K562 (cell line): Measurements from ENCODE around the gene STARD8. TPM values are rescaled to one million over a fixed set of nuclear protein-coding genes. Genes with fewer than 3 reads are reported as not detected.
A peak's percentile ranks its signal among the peaks of the same experiment; 100 is the strongest.

Source experiments
- CBFA2T3 ChIP-seq: fragments of 450-650 bp; IDR thresholded peaks from 2 replicates; pipeline ENCODE4 v1.6.1; 2017
- ESRRA ChIP-seq: fragments of 450-650 bp; IDR thresholded peaks from 2 replicates; pipeline ENCODE4 v1.6.1; 2014; ENCODE audit warnings: low read depth, mild to moderate bottlenecking, moderate library complexity, borderline replicate concordance
- MAX ChIP-seq: sonication (generic); formaldehyde crosslinking; IDR thresholded peaks from 2 replicates; pipeline ENCODE4 v1.9.0; 2022; ENCODE audit warnings: mild to moderate bottlenecking, missing genetic modification reagents
- MITF ChIP-seq: IDR thresholded peaks from 2 replicates; pipeline ENCODE4 v1.6.1; 2014; ENCODE audit warnings: antibody characterized with exemption
- MXI1 ChIP-seq: IDR thresholded peaks from 2 replicates; pipeline ENCODE4 v1.6.1; 2011; ENCODE audit warnings: low read depth, mild to moderate bottlenecking, improper control_type of control experiment, low read length
- NCOR1 ChIP-seq: fragments of 450-650 bp; IDR thresholded peaks from 2 replicates; pipeline ENCODE4 v1.6.1; 2016; ENCODE audit warnings: mild to moderate bottlenecking, moderate library complexity
- NFE2 ChIP-seq: IDR thresholded peaks from 2 replicates; pipeline ENCODE4 v1.6.1; 2014; ENCODE audit warnings: antibody characterized with exemption, low read depth
- SETDB1 ChIP-seq: IDR thresholded peaks from one replicate; pipeline ENCODE4 v1.6.1; 2012; ENCODE audit warnings: low read length, control low read depth, inconsistent platforms
- SIRT6 ChIP-seq: IDR thresholded peaks from one replicate; pipeline ENCODE4 v1.6.1; 2012; ENCODE audit warnings: low read depth, mild to moderate bottlenecking, control low read depth, inconsistent platforms, low read length, moderate library complexity
- ZNF316 ChIP-seq: fragments of 450-650 bp; IDR thresholded peaks from 2 replicates; pipeline ENCODE4 v1.6.1; 2016
- polyA plus RNA-seq, 8 experiments: library from polyadenylated mRNA; depleted of rRNA in 4 of 8; stranded (reverse) in 5 of 8; unstranded in 3 of 8; fragments of >200 nt; fragmentation: Nextera tagmentation in 2 of 8; fragmentation: Illumina TruSeq in 1 of 8; extraction: Ambion mirVana in 2 of 8; extraction: Trizol in 1 of 8; gene quantifications; 2 replicates each; pipeline versions ENCODE4 v1.2.1 to v1.2.3, GENCODE V29; 2011 to 2014; ENCODE audit warnings: inconsistent platforms in 1 of 8, missing spikeins in 1 of 8
- total RNA-seq, 7 experiments: library from RNA; depleted of rRNA in 6 of 7; stranded (reverse); fragments of >200 nt in 6 of 7; fragmentation: Illumina TruSeq in 2 of 7; extraction: Trizol in 2 of 7; gene quantifications; 2 replicates each; pipeline versions ENCODE4 v1.2.1 to v1.2.3, GENCODE V29; 2011 to 2021; ENCODE audit warnings: low replicate concordance in 1 of 7
- TF ChIP-seq, protein P1 (sequence below): fragments of 200-800 bp; sonication (Bioruptor generic); IDR thresholded peaks from 2 replicates; pipeline ENCODE4 v1.6.1; 2016; ENCODE audit warnings: missing genetic modification characterization, missing compliant biosample characterization

STARD8 gene
- total and polyA plus RNA-seq, 9 of the 15 experiments (the other 6 are each of a cell fraction or from before 2014, with no cell fraction given): 1.6 to 35.0 (median 15.9) TPM

DNA sequence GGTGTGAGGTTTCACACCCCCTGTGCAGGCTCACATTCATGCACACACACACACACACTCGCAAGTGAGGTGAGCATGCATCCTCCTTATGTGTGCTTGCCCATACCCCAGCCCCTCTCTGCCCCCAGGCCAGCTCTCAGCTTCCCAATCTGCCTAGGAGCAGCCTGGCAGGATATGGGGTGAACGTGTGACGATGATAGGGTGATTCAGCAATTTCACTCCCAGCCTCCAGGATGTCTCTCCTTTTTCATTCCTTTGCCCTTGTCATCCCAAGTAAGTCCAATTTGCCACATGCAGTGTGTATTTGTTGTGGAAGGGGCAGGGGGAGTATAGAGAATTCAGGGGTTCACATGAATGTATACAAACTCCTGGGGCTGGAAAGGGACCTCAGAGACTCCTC is 7.2 kb downstream of the STARD8 start (continued):
- TF ChIP-seq, protein P1, sequence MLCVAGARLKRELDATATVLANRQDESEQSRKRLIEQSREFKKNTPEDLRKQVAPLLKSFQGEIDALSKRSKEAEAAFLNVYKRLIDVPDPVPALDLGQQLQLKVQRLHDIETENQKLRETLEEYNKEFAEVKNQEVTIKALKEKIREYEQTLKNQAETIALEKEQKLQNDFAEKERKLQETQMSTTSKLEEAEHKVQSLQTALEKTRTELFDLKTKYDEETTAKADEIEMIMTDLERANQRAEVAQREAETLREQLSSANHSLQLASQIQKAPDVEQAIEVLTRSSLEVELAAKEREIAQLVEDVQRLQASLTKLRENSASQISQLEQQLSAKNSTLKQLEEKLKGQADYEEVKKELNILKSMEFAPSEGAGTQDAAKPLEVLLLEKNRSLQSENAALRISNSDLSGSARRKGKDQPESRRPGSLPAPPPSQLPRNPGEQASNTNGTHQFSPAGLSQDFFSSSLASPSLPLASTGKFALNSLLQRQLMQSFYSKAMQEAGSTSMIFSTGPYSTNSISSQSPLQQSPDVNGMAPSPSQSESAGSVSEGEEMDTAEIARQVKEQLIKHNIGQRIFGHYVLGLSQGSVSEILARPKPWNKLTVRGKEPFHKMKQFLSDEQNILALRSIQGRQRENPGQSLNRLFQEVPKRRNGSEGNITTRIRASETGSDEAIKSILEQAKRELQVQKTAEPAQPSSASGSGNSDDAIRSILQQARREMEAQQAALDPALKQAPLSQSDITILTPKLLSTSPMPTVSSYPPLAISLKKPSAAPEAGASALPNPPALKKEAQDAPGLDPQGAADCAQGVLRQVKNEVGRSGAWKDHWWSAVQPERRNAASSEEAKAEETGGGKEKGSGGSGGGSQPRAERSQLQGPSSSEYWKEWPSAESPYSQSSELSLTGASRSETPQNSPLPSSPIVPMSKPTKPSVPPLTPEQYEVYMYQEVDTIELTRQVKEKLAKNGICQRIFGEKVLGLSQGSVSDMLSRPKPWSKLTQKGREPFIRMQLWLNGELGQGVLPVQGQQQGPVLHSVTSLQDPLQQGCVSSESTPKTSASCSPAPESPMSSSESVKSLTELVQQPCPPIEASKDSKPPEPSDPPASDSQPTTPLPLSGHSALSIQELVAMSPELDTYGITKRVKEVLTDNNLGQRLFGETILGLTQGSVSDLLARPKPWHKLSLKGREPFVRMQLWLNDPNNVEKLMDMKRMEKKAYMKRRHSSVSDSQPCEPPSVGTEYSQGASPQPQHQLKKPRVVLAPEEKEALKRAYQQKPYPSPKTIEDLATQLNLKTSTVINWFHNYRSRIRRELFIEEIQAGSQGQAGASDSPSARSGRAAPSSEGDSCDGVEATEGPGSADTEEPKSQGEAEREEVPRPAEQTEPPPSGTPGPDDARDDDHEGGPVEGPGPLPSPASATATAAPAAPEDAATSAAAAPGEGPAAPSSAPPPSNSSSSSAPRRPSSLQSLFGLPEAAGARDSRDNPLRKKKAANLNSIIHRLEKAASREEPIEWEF (CRISPR knock-in tag): no peak
- TF ChIP-seq MITF (no peak), SETDB1 (no peak), ZNF316 (peak; percentile 67), SIRT6 (no peak), CBFA2T3 (no peak), NCOR1 (no peak), MXI1 (no peak), ESRRA (no peak), NFE2 (peak; percentile 73), MAX (CRISPR knock-in tag) (peak; percentile 57; the same call in 1 of the 2 replicates)
